A673 (cell line): Measurements from ENCODE around the gene IRF2.

ENCODE experiments used
- EZH2 ChIP-seq: fragments of 200-600 bp; sonication (generic); IDR thresholded peaks from 2 replicates; pipeline ENCODE4 v1.6.1; 2017; ENCODE audit warnings: borderline replicate concordance, low read depth, mild to moderate bottlenecking, mixed read lengths, antibody characterized with exemption, low read length; ENCODE audit not compliant: poor library complexity, severe bottlenecking
- TF ChIP-seq, protein P1 (sequence below): fragments of 300-800, 200-600 bp; sonication (generic); conservative IDR thresholded peaks from 2 replicates; pipeline ENCODE4 v1.5.1; 2017; ENCODE audit warnings: low read depth, mild to moderate bottlenecking, antibody characterized with exemption, low read length, moderate library complexity, mixed read lengths

DNA sequence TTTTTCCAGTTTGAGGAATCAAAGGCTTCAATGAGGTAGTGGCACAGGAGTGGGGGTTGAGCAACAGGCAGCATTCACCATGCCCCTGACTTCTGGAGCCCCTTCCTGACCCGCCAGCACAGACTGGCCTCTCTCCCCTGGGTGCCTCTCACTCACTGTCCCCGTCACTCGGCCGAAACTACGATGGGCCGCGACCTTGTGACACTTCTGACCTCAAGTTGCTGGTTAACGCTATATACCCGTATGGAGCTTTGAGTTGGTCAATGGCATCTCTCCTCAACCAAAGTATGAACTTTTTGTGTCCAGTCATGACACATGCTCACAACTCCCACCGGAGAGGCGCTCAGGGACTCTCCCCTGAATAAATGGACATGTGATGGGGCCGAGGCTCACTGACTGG is 72.1 kb downstream of the IRF2 start:
- TF ChIP-seq, protein P1, sequence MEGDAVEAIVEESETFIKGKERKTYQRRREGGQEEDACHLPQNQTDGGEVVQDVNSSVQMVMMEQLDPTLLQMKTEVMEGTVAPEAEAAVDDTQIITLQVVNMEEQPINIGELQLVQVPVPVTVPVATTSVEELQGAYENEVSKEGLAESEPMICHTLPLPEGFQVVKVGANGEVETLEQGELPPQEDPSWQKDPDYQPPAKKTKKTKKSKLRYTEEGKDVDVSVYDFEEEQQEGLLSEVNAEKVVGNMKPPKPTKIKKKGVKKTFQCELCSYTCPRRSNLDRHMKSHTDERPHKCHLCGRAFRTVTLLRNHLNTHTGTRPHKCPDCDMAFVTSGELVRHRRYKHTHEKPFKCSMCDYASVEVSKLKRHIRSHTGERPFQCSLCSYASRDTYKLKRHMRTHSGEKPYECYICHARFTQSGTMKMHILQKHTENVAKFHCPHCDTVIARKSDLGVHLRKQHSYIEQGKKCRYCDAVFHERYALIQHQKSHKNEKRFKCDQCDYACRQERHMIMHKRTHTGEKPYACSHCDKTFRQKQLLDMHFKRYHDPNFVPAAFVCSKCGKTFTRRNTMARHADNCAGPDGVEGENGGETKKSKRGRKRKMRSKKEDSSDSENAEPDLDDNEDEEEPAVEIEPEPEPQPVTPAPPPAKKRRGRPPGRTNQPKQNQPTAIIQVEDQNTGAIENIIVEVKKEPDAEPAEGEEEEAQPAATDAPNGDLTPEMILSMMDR = no peak
- TF ChIP-seq EZH2 = no peak
